Prostate gland (tissue), 2 donors: ENCODE results near the gene ZNF343.

Experiments
- POLR2A ChIP-seq: fragments of 450-650 bp; IDR thresholded peaks from one replicate; pipeline ENCODE4 v1.6.1; 2016; ENCODE audit warnings: antibody characterized with exemption, mild to moderate bottlenecking
- POLR2AphosphoS5 ChIP-seq: sonication (generic); formaldehyde crosslinking; IDR thresholded peaks from one replicate; pipeline ENCODE4 v1.6.1; 2017; ENCODE audit warnings: antibody characterized with exemption
- TF ChIP-seq, protein P1 (sequence below), 4 experiments: fragments of 200-600 bp in 2 of 4; fragments of 450-650 bp in 2 of 4; sonication (generic) in 2 of 4; IDR thresholded peaks; 1 replicate in 3 of 4; 2 replicates in 1 of 4; pipeline ENCODE4 v1.5.1; 2016 to 2019; ENCODE audit warnings: antibody characterized with exemption in 4 of 4, mild to moderate bottlenecking in 2 of 4, moderate library complexity in 2 of 4

DNA sequence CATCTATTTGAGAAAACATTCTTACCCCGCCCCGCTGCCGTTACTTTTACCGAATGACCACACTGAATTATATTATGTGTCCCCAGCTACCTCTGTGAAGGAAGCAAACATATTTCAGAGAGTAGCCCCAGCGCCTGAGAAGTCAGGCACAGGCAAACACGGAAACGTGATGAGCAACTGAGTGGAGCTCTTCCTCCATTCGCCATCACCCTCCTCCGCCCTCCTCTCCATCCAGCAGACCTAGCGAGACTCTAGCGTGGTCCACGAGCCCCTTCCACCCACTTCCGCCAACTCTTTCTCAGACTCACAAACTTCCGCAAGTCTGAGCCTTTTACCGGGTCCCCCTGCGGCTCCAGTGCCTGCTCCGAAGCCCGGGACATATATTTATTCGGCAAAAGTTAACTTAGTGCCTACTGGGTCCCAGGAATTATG is 38.7 kb downstream of the ZNF343 start:
- no peak for TF ChIP-seq POLR2AphosphoS5
- TF ChIP-seq, protein P1, sequence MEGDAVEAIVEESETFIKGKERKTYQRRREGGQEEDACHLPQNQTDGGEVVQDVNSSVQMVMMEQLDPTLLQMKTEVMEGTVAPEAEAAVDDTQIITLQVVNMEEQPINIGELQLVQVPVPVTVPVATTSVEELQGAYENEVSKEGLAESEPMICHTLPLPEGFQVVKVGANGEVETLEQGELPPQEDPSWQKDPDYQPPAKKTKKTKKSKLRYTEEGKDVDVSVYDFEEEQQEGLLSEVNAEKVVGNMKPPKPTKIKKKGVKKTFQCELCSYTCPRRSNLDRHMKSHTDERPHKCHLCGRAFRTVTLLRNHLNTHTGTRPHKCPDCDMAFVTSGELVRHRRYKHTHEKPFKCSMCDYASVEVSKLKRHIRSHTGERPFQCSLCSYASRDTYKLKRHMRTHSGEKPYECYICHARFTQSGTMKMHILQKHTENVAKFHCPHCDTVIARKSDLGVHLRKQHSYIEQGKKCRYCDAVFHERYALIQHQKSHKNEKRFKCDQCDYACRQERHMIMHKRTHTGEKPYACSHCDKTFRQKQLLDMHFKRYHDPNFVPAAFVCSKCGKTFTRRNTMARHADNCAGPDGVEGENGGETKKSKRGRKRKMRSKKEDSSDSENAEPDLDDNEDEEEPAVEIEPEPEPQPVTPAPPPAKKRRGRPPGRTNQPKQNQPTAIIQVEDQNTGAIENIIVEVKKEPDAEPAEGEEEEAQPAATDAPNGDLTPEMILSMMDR (IDR thresholded peaks at IDR 0.05): no peak
- no peak for TF ChIP-seq POLR2A
